ENCODE measurements around the gene STARD13.

GRCh38 chr13:33204130-33204927 is 81.2 kb downstream of the STARD13 start:
- TF ChIP-seq, protein P1, sequence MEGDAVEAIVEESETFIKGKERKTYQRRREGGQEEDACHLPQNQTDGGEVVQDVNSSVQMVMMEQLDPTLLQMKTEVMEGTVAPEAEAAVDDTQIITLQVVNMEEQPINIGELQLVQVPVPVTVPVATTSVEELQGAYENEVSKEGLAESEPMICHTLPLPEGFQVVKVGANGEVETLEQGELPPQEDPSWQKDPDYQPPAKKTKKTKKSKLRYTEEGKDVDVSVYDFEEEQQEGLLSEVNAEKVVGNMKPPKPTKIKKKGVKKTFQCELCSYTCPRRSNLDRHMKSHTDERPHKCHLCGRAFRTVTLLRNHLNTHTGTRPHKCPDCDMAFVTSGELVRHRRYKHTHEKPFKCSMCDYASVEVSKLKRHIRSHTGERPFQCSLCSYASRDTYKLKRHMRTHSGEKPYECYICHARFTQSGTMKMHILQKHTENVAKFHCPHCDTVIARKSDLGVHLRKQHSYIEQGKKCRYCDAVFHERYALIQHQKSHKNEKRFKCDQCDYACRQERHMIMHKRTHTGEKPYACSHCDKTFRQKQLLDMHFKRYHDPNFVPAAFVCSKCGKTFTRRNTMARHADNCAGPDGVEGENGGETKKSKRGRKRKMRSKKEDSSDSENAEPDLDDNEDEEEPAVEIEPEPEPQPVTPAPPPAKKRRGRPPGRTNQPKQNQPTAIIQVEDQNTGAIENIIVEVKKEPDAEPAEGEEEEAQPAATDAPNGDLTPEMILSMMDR (IDR thresholded peaks at IDR 0.05; ENCODE audit: low read length): no peak
- TF ChIP-seq EZH2 (optimal IDR thresholded peaks at IDR 0.05; ENCODE audit: low read depth, low read length) (no peak), EZH2phosphoT487 (IDR thresholded peaks at IDR 0.05; ENCODE audit: low read length) (no peak)

All from MM.1S (cell line).